B cell (primary cell): ENCODE results near the gene RNF19B. TPM values are rescaled to one million over a fixed set of nuclear protein-coding genes. Genes with fewer than 3 reads are reported as not detected.

Source experiments
- ATAC-seq: fragments of 200-7000 bp; cut with Tn5 transposase; one replicate; pipeline ENCODE4 v1.10.0; 2021; ENCODE audit warnings: low read depth, mild to moderate bottlenecking, moderate number of reproducible peaks, moderate library complexity
- CTCF ChIA-PET: fragments of 350-600 bp; sonication (Branson Sonifier 250); formaldehyde crosslinking; loops from one replicate; lab custom pipeline; 2021; ENCODE audit warnings: antibody characterized with exemption, inconsistent platforms; lab: Charles Lee
- POLR2A ChIA-PET: fragments of 350-600 bp; sonication (Branson Sonifier 250); formaldehyde crosslinking; loops from one replicate; lab custom pipeline; 2021; ENCODE audit warnings: antibody characterized with exemption; lab: Charles Lee
- DNase-seq: peaks from one replicate; pipeline ENCODE4 v3.0.0; 2013
- H2AFZ ChIP-seq: 2 replicates; pipeline ENCODE4 v1.6.1; 2012; ENCODE audit warnings: mild to moderate bottlenecking, low read depth, low read length; ENCODE audit not compliant: insufficient read depth, poor library complexity, severe bottlenecking
- H3K27ac ChIP-seq, 2 donors: 1 replicate in 1 of 2; 2 replicates in 1 of 2; pipeline ENCODE4 v1.5.1; 2012 to 2013; ENCODE audit warnings: low read length in 2 of 2, mild to moderate bottlenecking in 2 of 2, moderate library complexity in 1 of 2
- H3K27me3 ChIP-seq, 4 experiments: fragments of 200-600 bp in 1 of 4; sonication (generic) in 1 of 4; replicated peaks in 1 of 4; 1 replicate in 2 of 4; 2 replicates in 2 of 4; pipeline versions ENCODE4 v1.6.1 to v1.7.0; 2013 to 2016; ENCODE audit warnings: low read length in 3 of 4, mild to moderate bottlenecking in 2 of 4, mixed read lengths in 1 of 4, moderate library complexity in 1 of 4; ENCODE audit not compliant: insufficient read depth in 4 of 4, control insufficient read depth in 3 of 4; ENCODE audit errors: control extremely low read depth in 1 of 4
- H3K36me3 ChIP-seq, 2 experiments: replicated peaks in 1 of 2; 1 replicate in 1 of 2; 2 replicates in 1 of 2; pipeline versions ENCODE4 v1.6.1 to v1.7.1; 2013; ENCODE audit warnings: low read length in 1 of 2; ENCODE audit not compliant: insufficient read depth in 2 of 2, control insufficient read depth in 1 of 2; ENCODE audit errors: control extremely low read depth in 1 of 2, extremely low read depth in 1 of 2
- H3K4me1 ChIP-seq, 2 donors: fragments of 200-600 bp in 1 of 2; sonication (generic) in 1 of 2; 1 replicate in 1 of 2; 2 replicates in 1 of 2; pipeline versions ENCODE4 v1.5.1 to v1.6.1; 2013 to 2017; ENCODE audit warnings: low read length in 2 of 2; ENCODE audit not compliant: control insufficient read depth in 2 of 2, insufficient read depth in 2 of 2
- H3K4me2 ChIP-seq: replicated peaks from 2 replicates; pipeline ENCODE3; 2012; ENCODE audit warnings: mild to moderate bottlenecking, low read depth, low read length; ENCODE audit not compliant: poor library complexity, severe bottlenecking
- H3K4me3 ChIP-seq, 5 experiments: fragments of 200-600 bp in 1 of 5; sonication (generic) in 1 of 5; 1 replicate in 3 of 5; 2 replicates in 2 of 5; pipeline versions ENCODE4 v1.5.1 to v1.7.0; 2011 to 2016; ENCODE audit warnings: low read length in 4 of 5, mild to moderate bottlenecking in 4 of 5, low read depth in 2 of 5, control low read depth in 1 of 5, moderate library complexity in 1 of 5; ENCODE audit not compliant: insufficient read depth in 1 of 5; ENCODE audit errors: control extremely low read depth in 1 of 5, extremely low read depth in 1 of 5
- H3K79me2 ChIP-seq: fragments of 200-600 bp; sonication (generic); one replicate; pipeline ENCODE4 v1.6.0; 2016; ENCODE audit warnings: low read length; ENCODE audit not compliant: control insufficient read depth, insufficient read depth
- H3K9ac ChIP-seq: fragments of 200-600 bp; sonication (generic); 2 replicates; pipeline ENCODE4 v1.6.1; 2017; ENCODE audit warnings: mild to moderate bottlenecking, low read length, moderate library complexity
- H3K9me3 ChIP-seq, 3 donors: one replicate each; pipeline versions ENCODE4 v1.6.1 to v1.7.1; 2013; ENCODE audit warnings: low read length in 2 of 3; ENCODE audit not compliant: control insufficient read depth in 2 of 3, insufficient read depth in 1 of 3; ENCODE audit errors: control extremely low read depth in 1 of 3
- H4K20me1 ChIP-seq: 2 replicates; pipeline ENCODE4 v1.6.0; 2012; ENCODE audit warnings: mild to moderate bottlenecking, low read length; ENCODE audit not compliant: insufficient read depth, control insufficient read depth, poor library complexity, severe bottlenecking
- H3K27ac Mint-ChIP-seq: one replicate; pipeline ENCODE4 v1.8.0; 2021; ENCODE audit warnings: mixed read lengths
- H3K27me3 Mint-ChIP-seq: one replicate; pipeline ENCODE4 v1.8.0; 2021; ENCODE audit warnings: mixed read lengths
- H3K4me1 Mint-ChIP-seq: one replicate; pipeline ENCODE4 v1.8.0; 2021; ENCODE audit warnings: mixed read lengths
- H3K4me3 Mint-ChIP-seq: one replicate; pipeline ENCODE4 v1.8.0; 2021; ENCODE audit warnings: mixed read lengths
- H3K9me3 Mint-ChIP-seq: one replicate; pipeline ENCODE4 v1.8.0; 2022; ENCODE audit warnings: mixed read lengths; ENCODE audit not compliant: insufficient read depth
- EZH2 ChIP-seq: IDR thresholded peaks from 2 replicates; pipeline ENCODE4 v1.6.1; 2012; ENCODE audit warnings: borderline replicate concordance, low read depth, mild to moderate bottlenecking, moderate library complexity, low read length; ENCODE audit not compliant: insufficient read depth, poor library complexity, severe bottlenecking
- WGBS: methylation state at CpG from one replicate; pipeline ENCODE4 v1.1.5; 2013; ENCODE audit warnings: missing lambda C conversion rate; ENCODE audit not compliant: insufficient coverage; 5-methylcytosine and 5-hydroxymethylcytosine counted together
- intact Hi-C: fragments of 100-400 bp; cut with micrococcal nuclease; formaldehyde crosslinking; loops from one replicate; pipeline ENCODE4 v1.10.0; 2022
- polyA plus RNA-seq: library from polyadenylated mRNA; depleted of rRNA; stranded (reverse); fragments of >200 nt; gene quantifications from 2 replicates; pipeline ENCODE4 v1.2.3, GENCODE V29; 2012
- total RNA-seq, 2 donors: library from RNA; stranded (reverse); fragments of 120-200 nt in 1 of 2; gene quantifications; 1 replicate in 1 of 2; 2 replicates in 1 of 2; pipeline versions ENCODE4 v1.2.3 to v1.2.4, GENCODE V29; 2013 to 2022
- TF ChIP-seq, protein P1 (sequence below): fragments of 200-600 bp; IDR thresholded peaks from one replicate; pipeline ENCODE4 v1.8.0; 2022; ENCODE audit warnings: antibody characterized with exemption, mild to moderate bottlenecking

RNF19B gene
- total and polyA plus RNA-seq, 2 donors (not counting 1 experiment from before 2014, with no cell fraction given) = 29.9 to 40.3 TPM

DNA sequence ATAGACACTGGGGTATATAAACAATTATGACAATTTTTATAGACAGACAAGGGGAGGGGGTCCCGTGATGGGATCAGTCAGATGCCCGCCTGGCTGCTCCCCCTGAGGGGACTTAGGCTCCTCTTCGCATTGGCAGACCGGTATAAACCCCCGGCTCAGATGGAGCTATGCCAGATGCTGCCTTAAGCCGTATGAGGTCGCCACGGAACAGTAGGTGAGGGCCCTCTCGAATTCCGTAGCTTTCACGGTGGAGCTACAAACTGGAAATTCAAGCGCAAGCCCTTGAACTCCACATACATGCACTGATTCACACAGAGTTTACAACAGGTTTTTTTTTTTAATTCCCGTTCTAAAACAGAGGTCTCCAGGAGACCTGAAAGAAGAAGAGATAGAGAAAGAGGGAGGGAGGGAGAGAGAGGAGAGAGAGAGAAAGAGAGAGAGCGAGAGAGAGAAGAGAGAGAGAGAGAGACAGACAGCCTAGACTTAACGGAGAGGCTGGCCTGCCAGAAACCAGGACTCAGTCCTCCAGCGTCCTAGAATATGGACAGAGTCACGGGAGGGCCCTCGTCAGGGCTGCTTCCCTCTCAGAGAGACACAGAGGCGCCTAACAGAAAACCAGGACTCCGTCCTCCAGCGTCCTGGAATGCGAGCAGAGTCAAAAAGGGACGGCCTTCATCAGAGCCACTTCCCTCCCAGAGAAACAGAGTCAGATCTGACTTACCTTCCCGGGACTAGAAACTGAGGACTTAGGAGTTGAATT is 39.0 kb downstream of the RNF19B start:
- H3K27me3 Mint-ChIP-seq = peaks cover 60% of the 10 kb centered on the region
- H3K9me3 Mint-ChIP-seq = peaks cover 5% of the 10 kb centered on the region
- ChIA-PET CTCF (interaction anchor here (0.7 to 3.5 kb wide), 10 partner anchors 12 to 370 kb away, joined by 3 to 24 read pairs (median 4); no protein-coding TSS in a partner anchor), POLR2A (interaction anchor here (0.6 kb wide), 1 partner anchor 247 kb away, joined by 5 read pairs; no protein-coding TSS in a partner anchor)
- peak overlapping the region; percentile 50 for H2AFZ ChIP-seq
- H3K4me2 ChIP-seq = peak overlapping the region; percentile 52
- H3K27me3 ChIP-seq = peaks cover 0 to 46% (median 27%) of the 10 kb centered on the region in 4 experiments
- no peak overlapping the region for H3K9ac ChIP-seq
- H3K4me1 Mint-ChIP-seq = peaks cover 17% of the 10 kb centered on the region
- peaks cover 0 to 2% (median 0%) of the 10 kb centered on the region in 3 donors for H3K9me3 ChIP-seq
- no peaks in the 10 kb centered on the region for H3K36me3 ChIP-seq
- H4K20me1 ChIP-seq = no peaks in the 10 kb centered on the region
- TF ChIP-seq EZH2 = no peak
- TF ChIP-seq, protein P1, sequence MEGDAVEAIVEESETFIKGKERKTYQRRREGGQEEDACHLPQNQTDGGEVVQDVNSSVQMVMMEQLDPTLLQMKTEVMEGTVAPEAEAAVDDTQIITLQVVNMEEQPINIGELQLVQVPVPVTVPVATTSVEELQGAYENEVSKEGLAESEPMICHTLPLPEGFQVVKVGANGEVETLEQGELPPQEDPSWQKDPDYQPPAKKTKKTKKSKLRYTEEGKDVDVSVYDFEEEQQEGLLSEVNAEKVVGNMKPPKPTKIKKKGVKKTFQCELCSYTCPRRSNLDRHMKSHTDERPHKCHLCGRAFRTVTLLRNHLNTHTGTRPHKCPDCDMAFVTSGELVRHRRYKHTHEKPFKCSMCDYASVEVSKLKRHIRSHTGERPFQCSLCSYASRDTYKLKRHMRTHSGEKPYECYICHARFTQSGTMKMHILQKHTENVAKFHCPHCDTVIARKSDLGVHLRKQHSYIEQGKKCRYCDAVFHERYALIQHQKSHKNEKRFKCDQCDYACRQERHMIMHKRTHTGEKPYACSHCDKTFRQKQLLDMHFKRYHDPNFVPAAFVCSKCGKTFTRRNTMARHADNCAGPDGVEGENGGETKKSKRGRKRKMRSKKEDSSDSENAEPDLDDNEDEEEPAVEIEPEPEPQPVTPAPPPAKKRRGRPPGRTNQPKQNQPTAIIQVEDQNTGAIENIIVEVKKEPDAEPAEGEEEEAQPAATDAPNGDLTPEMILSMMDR = no peak
- intact Hi-C loops = no loop called here
- peaks cover 18 to 22% of the 10 kb centered on the region in 2 donors for H3K4me1 ChIP-seq
- ATAC-seq = peak; percentile 47
- peak overlapping the region; percentile 17 for H3K4me3 Mint-ChIP-seq
- WGBS = 15% methylated on average over 17 of the region's 24 CpGs
- no peak overlapping the region for H3K27ac Mint-ChIP-seq
- DNase-seq = peak; percentile 50
- H3K27ac ChIP-seq = no peak overlapping the region
- no peak overlapping the region for H3K4me3 ChIP-seq
- no peaks in the 10 kb centered on the region for H3K79me2 ChIP-seq

DNA sequence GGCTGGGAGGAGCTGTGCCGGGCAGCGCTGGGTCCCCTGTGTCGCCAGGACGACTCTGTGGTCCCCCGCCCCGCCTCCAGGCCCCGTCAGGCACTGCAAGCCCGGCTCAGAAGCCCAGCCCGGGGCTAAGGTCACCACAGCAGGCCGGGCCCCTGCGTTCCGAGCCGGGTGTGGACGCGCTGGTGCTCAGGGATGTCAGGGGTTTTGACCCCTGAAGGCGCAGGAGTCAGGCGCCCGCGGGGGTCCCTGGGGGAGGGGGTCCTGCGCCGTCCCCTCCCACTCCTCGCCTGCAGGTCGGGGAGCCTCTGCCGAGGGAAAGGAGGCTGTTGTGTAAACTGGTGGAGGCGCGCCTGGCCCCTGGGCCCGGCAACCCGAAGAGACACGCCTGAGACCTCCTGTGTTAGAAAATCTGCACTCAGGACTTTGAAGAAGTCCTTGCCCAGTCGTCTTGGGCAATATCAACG is 39.7 kb downstream of the RNF19B start:
- Histone ChIP-seq H3K36me3 (no peaks in the 10 kb centered on the region), H3K9me3 (peaks cover 0 to 2% (median 0%) of the 10 kb centered on the region in 3 donors), H3K4me1 (peaks cover 18 to 22% of the 10 kb centered on the region in 2 donors), H3K4me2 (peak overlapping the region; percentile 52), H3K27me3 (peaks cover 0 to 52% (median 29%) of the 10 kb centered on the region in 4 experiments), H3K9ac (no peak overlapping the region), H3K4me3 (no peak overlapping the region), H4K20me1 (no peaks in the 10 kb centered on the region), H3K27ac (no peak overlapping the region), H2AFZ (peak overlapping the region; percentile 23), H3K79me2 (no peaks in the 10 kb centered on the region)
- CTCF ChIA-PET = interaction anchor here (0.7 to 3.5 kb wide), 9 partner anchors 8 to 370 kb away, joined by 3 to 24 read pairs (median 4); no protein-coding TSS in a partner anchor
- ATAC-seq = peak; percentile 41
- TF ChIP-seq, protein P1 = no peak
- TF ChIP-seq EZH2 = no peak
- peak; percentile 36 for DNase-seq
- peak overlapping the region; percentile 17 for H3K4me3 Mint-ChIP-seq
- peaks cover 65% of the 10 kb centered on the region for H3K27me3 Mint-ChIP-seq
- peaks cover 17% of the 10 kb centered on the region for H3K4me1 Mint-ChIP-seq
- WGBS = 4% methylated on average over 26 of the region's 31 CpGs
- intact Hi-C loops = no loop called here
- peaks cover 5% of the 10 kb centered on the region for H3K9me3 Mint-ChIP-seq
- no peak overlapping the region for H3K27ac Mint-ChIP-seq
- POLR2A ChIA-PET = no interaction called here
